HG02763 (cell line): ENCODE results near the gene KRTAP10-4.
"Not testable (repeated sequence)": the region's sequence is repeated elsewhere in the genome, so short reads cannot be mapped to it uniquely, and the experiment has no call there.

Experiments used
- ATAC-seq: cut with Tn5 transposase; IDR thresholded peaks from one replicate; pipeline ENCODE4 v1.9.1; 2021; ENCODE audit warnings: mild to moderate bottlenecking, moderate library complexity; ENCODE audit not compliant: unreplicated experiment

Gene KRTAP10-4

DNA sequence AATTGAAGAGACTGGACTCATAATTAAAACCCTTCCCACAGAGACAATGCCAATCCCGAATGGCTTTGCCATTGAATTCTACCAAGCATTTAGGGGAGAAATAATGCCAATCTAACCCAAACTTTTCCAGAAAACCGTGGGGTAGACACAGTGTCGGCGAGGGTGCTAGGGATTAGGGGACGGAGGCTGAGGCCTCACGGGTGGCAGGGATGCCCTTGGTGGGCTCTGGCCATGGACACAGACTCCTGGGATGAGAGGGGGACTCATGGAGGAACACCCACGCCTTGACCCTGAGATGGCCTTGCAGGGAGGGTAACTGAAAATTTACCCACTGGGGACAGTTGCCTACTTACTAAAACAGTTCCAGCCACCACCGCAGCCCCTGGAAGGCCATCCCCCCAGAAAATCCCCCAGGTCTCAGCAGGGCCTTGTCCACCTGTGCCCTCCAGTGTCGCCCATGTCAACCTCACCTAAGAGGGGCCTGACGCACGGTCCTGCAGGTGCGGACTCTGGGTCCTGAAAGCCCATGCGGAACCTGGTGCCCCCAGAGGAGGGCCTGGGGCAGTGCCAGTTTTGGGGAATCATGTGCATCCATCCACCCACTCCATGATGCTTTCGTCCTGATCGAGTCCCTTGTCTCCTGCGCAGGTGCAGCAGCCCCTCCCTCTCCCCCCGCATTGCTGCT, 5.0 kb downstream of the KRTAP10-4 start:
- ATAC-seq: no peak

DNA sequence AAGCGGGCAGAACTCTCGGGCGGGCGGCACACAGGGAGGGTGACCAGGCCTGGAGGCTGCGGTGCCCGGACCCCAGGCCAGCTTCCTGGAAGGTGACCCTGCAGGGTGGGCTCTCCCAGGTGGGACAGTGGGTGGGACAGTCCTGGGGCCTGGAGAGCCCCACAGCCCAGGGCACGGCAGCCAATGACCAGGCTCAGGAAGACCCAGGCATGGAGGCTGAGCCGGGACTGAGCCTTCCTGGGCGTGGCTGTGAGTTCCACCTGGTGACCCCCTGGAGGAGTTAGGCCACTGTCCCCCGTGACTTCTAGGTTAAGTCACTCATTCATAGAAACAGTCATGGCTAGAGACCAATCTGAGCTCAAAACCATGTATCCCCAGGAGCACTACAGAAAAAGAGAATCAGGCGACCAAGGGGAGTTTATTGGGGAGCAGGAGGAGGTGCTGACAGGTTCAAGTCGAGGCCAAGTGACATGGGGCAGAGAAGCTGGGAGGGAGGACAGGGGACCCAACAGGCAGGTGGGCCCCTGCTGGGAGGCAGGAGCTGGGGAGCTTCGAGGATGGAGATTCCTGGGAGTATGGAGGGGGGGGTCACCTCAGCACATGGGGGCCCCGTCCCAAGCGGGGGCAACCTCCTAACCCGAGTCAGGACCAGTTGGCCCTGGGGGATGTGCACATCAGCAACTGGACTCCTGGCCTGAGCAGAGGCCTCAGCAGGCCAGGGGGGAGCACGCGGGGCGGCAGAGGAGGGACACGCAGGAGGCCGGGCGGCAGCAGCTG, 5.7 kb downstream of the KRTAP10-4 start:
- ATAC-seq: no peak

DNA sequence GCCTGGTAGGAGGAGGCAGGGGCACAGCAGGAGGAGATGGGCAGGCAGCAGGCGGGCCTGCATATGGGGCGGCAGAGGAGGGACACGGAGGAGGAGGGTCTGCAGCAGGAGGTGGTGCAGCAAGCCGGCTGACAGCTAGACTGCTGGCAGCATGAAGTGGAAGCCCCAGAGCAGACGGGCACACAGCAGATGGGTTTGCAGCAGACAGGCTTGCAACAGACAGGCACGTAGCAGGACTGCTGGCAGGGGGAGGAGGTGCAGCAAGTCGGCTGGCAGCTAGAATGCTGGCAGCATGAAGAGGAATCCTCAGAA, 6.3 kb downstream of the KRTAP10-4 start:
- ATAC-seq: no peak

DNA sequence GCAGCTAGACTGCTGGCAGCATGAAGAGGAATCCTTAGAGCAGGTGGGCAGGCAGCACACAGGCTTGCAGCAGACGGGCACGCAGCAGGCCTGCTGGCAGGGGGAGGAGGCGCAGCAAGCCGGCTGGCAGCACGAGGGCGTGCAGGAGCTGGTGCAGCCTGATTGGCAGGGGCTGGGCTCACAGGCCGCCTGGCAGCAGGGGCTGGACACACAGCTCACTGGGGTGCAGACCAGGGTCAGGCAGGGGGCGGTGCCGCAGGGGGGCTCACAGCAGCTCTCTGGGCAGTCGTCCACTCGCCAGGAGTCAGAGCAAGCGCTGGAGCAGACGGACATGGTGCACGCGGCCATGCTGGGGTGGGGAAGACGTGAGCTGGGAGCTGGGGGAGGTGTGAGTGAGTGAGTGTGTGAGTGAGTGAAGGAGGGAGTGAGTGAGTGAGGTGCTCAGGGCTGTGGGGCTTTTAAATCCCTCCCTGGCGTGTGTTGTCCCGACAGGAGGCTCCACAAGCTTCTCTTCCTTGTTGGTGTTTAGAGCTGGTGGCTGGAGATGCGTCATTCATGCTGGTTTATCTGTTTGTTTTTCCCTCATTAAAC, 6.8 kb downstream of the KRTAP10-4 start, which contains the start of gene KRTAP10-5:
Gene KRTAP10-5, minus strand, starts transcription at position 374 of the 591 bp plus-strand sequence. Its CDS starts 26 bp downstream, at position 348.
- not testable (repeated sequence) for ATAC-seq

DNA sequence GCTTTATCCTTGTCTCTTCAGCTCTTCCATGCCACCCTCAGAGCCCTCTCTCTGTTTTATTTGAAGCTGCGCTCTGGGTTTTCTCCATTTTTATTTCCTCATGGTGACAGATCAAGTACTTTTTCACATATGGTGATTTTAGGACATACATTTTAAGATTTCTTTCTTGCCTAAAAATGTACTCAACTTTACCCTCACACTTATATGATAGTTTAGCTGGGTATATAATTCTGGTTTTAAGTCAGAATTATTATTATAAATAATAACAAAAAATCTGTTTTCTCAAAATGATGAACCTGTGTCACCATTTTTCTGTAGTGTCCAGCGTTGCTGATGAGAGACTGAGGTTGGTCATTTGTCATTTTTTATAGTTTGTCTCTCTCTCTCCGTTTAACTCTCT, 7.6 kb downstream of the KRTAP10-4 start:
- no peak for ATAC-seq

DNA sequence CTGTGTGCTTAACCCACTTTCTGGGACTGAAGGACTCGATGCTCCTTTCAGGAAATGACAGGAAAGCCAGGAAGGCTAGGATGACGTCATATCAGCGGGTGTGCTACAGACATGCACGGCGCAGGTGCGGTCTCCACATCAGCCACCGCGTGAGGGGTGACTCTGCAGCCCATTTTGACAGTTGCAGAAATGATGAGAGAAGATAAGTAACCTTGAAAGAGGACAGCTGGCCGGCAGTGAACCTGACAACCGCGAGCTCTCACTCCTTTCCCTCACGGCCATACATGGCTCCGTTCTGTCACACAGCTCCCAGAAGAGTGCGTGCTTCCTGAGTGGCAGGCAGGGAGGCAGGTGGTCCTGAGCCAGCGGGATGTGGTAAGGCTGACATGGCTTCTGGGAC, 8.5 kb downstream of the KRTAP10-4 start:
- no peak for ATAC-seq

DNA sequence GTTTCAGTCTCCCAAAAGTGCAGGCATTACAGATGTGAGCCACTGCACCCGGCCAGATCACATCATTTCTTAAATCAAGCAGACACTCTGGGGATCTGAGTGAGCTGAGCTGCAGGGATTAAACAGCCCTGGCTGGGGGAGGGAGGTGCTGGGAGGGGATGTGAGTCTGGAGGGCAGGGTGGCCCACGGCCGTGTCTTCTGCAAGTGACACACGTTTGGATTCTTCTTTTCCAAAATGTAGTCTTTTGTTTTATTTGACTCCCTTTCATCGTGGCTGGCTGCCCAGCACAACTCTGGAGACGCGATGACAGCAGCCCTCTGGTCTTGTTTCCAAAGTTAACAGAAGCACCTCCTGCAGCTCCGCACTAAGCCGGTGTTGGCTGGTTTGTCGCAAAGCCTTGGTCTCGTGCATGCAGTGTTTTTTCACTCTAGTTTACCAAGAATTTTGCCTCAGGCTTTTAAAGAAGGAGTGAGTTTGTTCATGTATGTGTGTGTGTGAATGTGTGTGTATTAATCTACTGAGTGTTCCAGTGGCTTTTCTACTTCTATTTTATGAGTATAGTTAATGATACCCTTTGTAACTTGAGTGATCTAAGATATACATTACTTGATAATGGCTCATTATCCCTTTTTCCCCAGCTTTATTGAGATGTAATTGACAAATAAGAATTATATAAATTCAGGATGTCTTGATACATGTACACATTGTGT, 9.7 kb downstream of the KRTAP10-4 start:
- ATAC-seq: no peak

DNA sequence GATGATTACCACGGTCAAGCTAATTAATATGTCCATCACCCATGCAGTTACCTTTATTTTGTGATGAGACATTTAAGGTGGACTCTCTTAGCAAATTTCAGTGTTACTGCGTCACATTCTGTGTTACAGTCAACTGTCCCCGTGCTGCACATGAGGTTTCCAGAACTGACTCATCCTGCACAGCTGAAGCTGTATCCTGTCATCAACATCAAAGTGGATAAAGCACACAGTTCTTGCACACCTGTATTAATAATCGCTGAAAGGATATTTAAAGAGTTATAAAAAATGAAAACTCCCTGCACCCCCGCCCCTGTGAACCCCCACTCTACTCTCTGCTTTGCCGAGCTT, 10.2 kb downstream of the KRTAP10-4 start:
- ATAC-seq: no peak

DNA sequence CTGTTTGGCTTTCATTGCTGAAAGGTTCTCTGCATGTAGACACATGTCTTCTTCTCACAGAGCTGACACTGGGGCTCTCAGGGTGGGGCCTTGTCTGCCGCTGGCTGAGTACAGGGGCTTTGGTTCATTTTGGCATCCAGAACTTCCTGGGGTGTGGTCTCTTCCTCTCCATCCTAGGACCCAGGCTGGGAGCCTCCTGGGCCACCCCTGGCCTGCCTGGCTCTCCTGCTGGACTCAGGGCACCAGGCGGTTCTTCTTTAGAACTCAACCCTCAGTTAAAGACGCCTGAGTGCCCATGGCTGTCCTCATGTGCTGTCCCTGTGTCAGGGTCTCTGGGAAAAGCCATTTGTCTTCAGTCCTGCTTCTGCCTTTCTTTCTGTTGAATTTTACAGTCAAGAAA, 12.4 kb downstream of the KRTAP10-4 start:
- no peak for ATAC-seq

DNA sequence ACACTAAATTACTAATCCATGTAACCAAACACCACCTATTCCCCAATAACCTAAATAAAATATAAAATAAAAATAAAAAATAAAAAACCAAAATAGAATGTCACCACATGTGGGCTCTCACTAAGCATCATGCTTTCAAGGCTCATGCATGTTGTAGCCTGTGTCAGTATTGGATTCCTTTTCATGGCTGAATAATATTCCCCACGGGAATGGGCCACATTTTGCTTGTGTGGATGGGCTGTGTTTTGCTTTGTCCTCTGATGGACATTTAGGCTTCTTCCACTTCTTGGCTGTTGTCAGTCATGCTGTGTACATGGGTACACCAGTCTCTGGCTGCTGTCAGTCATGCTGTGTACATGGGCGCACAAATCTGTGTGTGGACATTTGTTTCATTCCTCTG, 15.6 kb downstream of the KRTAP10-4 start:
- ATAC-seq: no peak

DNA sequence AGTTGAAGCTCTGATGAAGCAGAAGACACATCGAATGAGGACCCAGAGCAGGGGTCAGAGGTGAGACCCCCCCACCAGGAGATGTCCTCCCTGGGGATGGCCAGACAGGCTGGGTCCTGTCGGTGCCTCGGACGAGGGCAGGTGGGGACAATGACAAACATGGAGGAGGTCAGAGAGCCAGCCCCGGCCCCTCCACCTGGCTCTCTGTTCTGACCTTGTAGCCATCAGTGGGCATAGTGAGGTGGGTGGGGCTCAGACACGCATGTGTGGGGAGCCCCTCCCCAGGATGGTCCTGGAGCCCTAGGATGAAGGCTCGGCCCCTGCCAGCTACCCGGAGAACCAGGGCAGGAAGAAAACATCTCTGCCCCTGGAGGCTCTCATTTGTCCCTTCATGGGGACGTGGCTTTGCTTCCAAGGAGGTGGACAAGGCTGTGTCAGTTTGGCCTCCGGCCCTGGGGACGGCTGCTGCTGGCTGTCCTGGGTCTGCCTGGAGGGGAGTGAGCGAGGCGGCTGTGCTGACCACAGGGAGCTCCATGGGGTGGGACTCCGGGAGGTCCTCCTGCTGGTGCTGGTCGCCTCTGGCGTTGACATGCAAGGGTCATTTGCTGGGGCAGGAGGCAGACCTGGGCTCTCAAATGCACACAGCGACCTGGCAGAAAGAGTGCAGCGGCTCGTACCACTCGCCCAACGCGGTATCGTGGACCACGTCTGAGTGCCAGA, 16.2 kb downstream of the KRTAP10-4 start:
- no peak for ATAC-seq

DNA sequence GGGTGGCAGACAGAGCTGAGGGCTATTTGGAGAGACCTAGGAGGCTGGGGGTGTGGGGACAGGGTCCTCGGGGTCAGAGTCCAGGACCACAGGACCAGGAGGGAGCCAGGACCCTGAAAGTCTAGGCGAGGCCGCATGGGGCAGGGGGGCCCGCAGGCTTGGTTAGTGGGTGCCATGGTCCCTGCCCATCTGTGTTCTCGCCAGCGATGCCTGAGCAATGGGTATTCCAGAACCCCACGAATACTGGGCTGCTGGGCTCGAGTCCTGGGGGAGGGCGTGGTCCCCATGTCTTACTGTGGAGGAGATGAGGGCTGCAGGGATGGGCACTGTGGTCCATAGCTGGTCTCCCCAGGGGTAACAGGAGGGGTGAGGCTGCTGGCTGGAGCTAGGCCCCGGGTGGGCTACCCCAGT, 16.8 kb downstream of the KRTAP10-4 start:
- ATAC-seq: no peak

DNA sequence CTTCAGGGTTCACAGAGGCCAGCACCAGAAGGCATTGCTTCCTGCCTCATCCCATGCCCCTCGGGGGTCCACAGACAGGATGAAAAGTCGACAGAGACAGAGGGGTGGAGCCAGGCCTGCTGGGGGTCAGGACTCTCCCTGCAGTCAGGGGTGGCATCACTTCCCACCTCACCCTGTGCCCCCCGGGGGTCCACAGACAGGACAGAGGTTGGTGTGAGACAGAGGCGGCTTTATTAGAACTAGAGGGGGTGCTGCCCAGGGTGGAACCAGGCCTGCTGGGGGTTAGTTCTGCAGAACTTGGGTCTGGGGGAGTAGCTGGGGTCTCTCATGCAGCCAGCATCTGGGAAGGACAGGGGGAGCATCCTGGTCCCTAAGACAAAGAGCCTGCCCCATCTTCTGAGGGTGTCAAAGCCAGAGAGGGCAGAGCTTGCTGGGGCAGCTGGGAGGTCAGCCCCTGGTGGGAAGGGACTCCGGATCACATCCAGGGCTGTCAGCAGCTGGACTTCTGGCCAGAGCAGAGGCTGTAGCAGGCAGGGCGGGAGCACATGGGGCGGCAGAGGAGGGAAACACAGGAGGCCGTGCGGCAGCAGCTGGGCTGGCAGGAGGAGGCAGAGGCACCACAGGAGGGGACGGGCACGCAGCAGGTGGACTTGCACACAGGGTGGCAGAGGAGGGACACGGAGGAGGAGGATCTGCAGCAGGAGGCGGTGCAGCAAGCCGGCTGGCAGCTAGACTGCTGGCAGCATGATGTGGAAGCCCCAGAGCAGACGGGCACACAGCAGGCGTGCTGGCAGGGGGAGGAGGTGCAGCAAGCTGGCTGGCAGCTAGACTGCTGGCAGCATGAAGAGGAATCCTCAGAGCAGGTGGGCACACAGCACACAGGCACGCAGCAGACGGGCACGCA, 17.6 kb downstream of the KRTAP10-4 start:
- not testable (repeated sequence) for ATAC-seq

DNA sequence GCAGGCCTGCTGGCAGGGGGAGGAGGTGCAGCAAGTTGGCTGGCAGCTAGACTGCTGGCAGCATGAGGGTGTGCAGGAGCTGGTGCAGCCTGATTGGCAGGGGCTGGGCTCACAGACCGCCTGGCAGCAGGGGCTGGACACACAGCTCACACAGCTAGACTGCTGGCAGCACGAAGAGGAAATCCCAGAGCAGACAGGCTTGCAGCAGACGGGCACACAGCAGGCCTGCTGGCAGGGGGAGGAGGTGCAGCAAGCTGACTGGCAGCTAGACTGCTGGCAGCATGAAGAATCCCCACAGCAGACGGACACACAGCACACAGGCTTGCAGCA, 18.2 kb downstream of the KRTAP10-4 start:
- not testable (repeated sequence) for ATAC-seq

DNA sequence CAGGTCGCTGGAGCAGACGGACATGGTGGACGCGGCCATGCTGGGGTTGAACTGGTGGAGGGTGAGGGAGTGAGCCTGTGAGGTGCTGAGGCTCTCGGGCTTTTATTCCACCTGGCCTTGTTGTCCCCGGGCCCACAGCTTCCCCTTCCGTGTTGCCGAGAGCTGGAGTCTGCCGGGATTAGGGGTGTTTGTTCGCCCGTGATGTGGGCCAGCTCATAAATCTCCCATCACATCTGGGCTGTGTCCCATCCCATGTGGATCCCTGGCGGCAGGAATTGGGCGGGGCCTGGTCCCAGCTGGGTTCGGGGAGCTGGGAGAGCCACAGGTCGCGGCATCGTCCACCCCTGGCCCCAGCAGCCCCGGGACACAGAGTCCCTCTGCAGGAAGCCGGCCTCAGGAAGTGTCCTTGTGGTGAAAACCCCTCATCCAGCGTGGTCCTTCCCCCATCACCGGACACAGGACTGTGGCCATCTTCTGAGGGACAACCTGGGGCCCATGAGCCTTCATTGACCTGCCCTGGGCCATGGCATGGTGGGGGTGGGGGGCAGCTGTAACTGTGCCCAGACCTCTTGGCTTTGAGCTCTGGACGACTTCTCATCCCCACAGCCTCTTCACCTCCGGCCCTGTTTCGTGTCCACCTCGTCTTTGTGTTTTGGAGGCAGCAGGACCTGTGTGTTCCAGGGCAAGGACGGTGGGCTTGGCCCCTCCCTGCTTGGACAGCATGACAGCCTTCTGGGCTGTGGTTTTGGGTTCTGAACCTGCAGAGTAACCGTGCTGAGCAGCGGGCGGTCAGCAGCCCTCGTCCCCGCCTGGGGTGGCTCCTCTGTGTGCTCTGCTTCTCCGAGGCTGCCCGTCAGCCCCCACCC, 19.1 kb downstream of the KRTAP10-4 start, which contains the start of gene KRTAP10-6:
Gene KRTAP10-6, minus strand, starts transcription at position 60 of the 866 bp plus-strand sequence. Its CDS starts 21 bp downstream, at position 39.
- no peak for ATAC-seq

DNA sequence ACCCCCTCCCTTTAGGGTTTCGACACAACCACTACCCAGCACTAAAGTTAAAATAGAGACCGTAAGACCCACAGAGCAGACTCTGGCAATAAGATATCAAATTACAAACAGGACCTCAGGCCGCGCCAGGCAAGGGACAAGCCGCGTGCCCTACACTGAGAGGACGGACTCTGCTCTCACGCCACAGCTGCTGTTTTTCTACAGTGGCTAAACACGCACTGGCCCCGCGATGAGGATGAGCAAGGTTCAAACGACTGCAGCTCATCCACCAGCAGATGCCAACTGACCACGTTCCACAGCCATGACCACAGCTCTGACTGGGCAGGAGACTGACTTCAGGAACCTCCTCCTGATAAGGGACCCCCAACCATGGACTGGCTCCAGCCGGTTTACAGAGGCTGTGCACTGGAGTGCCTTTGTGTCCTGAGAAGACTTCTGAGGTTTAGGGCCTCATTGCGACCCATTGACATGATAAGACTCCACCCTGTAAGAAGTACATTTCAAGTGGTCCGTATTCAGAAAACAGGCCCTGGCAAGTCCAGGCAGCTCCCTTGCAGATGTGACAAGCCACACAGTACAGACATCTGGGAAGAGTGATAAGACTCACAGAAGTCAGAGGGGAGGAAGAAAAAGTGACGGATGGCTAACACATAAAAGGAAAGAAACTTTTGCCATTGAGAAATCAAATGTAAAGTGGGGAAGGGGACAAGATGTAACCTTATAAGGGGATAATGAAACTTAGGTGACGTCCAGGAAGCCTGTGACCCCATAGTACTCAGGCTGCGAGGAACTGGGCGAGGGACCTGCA, 20.3 kb downstream of the KRTAP10-4 start:
- no peak for ATAC-seq

DNA sequence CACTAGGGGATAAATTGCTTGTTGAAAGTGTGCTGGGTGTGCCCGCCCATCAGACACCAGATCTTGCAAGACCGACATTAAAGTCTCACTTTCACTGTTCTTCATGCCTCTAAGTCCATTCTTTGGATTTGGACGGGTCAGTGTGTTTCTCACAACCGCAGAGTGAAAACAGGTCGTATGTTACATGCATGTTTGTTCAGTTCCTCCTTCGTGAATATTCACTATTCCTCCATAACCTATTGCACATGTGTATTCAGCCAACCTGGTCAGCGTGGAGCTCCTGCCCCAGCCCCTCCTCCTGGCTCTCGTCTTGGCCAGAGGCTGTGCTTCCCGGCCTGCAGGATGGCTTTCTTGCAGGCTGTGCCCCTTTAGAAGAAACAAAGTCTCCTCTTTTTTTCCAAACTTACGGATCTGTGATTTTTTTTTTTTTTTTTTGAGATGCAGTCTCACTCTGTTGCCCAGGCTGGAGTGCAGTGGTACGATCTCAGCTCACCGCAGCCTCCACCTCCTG, 20.9 kb downstream of the KRTAP10-4 start:
- ATAC-seq: no peak

DNA sequence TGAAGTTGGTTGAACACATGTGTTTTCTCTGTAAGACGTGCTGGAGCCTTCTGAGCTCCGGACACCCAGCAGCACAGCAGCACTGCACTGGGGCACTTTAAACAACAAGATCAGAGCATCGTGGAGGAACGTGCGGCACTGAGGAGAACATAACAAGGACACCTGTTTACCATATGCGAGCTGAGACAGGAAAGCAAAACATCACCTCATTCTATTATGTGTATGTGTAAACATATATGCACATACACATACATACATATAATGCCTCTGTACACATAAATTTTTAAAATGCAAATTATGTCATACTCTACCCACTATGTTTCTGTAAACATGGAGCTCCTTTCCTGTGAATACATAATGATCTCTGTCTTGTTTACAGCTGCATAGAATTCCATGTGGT, 22.0 kb downstream of the KRTAP10-4 start:
- ATAC-seq: no peak
